Skin epidermis (tissue), 12 donors: ENCODE data around the gene AATK.

Source experiments
- H3K27ac ChIP-seq, 21 experiments: fragments of 200-600 bp; sonication (generic) in 11 of 21; one replicate each; pipeline ENCODE4 v1.5.0; 2020; ENCODE audit warnings: mild to moderate bottlenecking in 3 of 21, inconsistent platforms in 2 of 21, moderate library complexity in 2 of 21
- H3K4me3 ChIP-seq, 7 experiments: fragments of 200-600 bp; sonication (generic) in 2 of 7; one replicate each; pipeline ENCODE4 v1.5.0; 2020; ENCODE audit warnings: inconsistent platforms in 2 of 7, mild to moderate bottlenecking in 2 of 7, moderate library complexity in 1 of 7

AATK gene

GRCh38 chr17:81070541-81071246 lies 95.3 kb downstream of the AATK start:
- Histone ChIP-seq H3K27ac (no peak overlapping the region), H3K4me3 (no peak overlapping the region)

DNA sequence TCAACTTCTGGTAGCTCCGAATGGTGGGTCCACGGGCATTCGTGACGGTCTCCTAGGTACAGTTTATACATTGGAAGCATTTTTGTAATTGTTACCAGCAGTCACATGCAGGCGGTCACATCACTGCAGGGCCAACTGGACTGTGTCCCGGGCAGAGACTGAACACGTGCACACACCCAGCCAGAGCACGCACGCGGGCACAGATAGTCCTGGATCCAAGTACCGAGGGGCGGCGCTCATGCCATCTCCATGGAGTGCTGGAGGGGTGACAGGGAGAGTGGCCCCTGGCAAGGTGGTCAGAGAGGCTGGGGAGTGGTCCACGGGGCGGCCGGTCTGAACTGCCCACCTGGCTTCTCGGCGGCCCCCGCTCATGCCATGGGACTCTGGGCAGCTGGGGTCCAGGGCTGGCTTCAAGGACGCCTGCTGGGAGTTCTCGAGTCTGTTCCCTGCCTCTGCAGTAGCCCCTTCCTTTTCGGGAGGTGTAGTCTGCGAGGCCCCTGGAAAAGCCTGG lies 96.8 kb downstream of the AATK start:
- no peak overlapping the region for H3K27ac ChIP-seq
- H3K4me3 ChIP-seq = no peak overlapping the region

GRCh38 chr17:81068411-81069134 lies 97.4 kb downstream of the AATK start:
- no peak overlapping the region for H3K27ac ChIP-seq
- H3K4me3 ChIP-seq = no peak overlapping the region

DNA sequence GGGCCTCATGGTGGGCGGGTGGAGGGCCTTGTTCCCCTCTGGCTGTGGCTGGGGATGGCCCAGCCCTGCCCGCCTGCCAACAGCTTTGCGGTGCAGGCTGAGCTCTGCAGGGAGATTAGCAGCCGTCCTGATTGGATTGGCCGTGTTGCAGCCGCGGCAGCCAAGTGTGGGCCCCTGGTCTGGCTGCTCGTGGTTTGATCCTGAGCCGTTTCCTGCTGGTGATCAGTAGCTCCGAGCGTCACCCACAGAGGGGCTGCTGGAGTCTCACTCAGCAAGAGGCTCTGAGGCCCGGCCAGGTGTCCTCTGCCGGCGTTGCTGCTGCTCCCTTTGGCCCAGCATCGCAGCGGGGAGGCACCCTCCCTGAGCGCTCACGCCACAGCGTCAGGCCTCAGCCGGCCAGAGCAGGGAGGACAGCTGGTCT lies 98.6 kb downstream of the AATK start:
- no peak overlapping the region for H3K4me3 ChIP-seq
- H3K27ac ChIP-seq = no peak overlapping the region
